NCI-H1417 treated with DMSO at 0.1 percent for 48 hours (cell line): Measurements from ENCODE around the gene TSPYL2.

Experiments used
- DNase-seq: peaks from one replicate; lab custom pipeline; 2025; lab: John Stamatoyannopoulos, UW

The TSPYL2 gene

GRCh38 chrX:53126377-53126776 is 44.2 kb downstream of the TSPYL2 start:
- no peak for DNase-seq

GRCh38 chrX:53128097-53128749 is 46.1 kb downstream of the TSPYL2 start:
- no peak for DNase-seq

GRCh38 chrX:53133400-53133799 is 51.2 kb downstream of the TSPYL2 start:
- no peak for DNase-seq

GRCh38 chrX:53135581-53135980 is 53.4 kb downstream of the TSPYL2 start:
- no peak for DNase-seq
